SK-N-SH (cell line): ENCODE results near the gene RNASE2. TPM values are rescaled to one million over a fixed set of nuclear protein-coding genes. Genes with fewer than 3 reads are reported as not detected.
"Not testable (repeated sequence)": the region's sequence is repeated elsewhere in the genome, so short reads cannot be mapped to it uniquely, and the experiment has no call there.

Source experiments
- CTCF ChIA-PET: fragments of 300-600, 350-600 bp; formaldehyde crosslinking; extraction: SDS; loops from one replicate; lab custom pipeline; 2021; lab: Yijun Ruan, JAX
- POLR2A ChIA-PET: fragments of 350-600 bp; sonication (Branson Sonifier 250); formaldehyde crosslinking; extraction: SDS; loops from one replicate; lab custom pipeline; 2020; ENCODE audit warnings: antibody characterized with exemption, inconsistent platforms; lab: Yijun Ruan, JAX
- DNase-seq: peaks from one replicate; pipeline ENCODE4 v3.0.0; 2012
- H2AFZ ChIP-seq: fragments of 200-600 bp; sonication (generic); 2 replicates; pipeline ENCODE4 v1.8.1; 2016; ENCODE audit warnings: antibody characterized with exemption, mild to moderate bottlenecking, low read depth
- H3F3A ChIP-seq: fragments of 200-600 bp; sonication (generic); replicated peaks from 2 replicates; pipeline ENCODE3; 2016; ENCODE audit warnings: antibody characterized with exemption, mild to moderate bottlenecking; ENCODE audit not compliant: insufficient read depth
- H3K27ac ChIP-seq, 2 experiments: fragments of 200-500 bp in 1 of 2; fragments of 200-600 bp in 1 of 2; sonication (Bioruptor generic) in 1 of 2; sonication (generic), shearing (Covaris generic) in 1 of 2; 2 replicates each; pipeline versions ENCODE4 v1.5.1 to v1.6.1; 2014 to 2016; ENCODE audit warnings: low read depth in 2 of 2, inconsistent platforms in 1 of 2, low read length in 1 of 2, mild to moderate bottlenecking in 1 of 2, mixed read lengths in 1 of 2
- H3K27me3 ChIP-seq: fragments of 200-600 bp; sonication (generic), shearing (Covaris generic); 2 replicates; pipeline ENCODE4 v1.6.1; 2016; ENCODE audit warnings: mixed run types; ENCODE audit not compliant: insufficient read depth
- H3K36me3 ChIP-seq, 2 experiments: fragments of 200-500 bp in 1 of 2; fragments of 200-600 bp in 1 of 2; sonication (Bioruptor generic) in 1 of 2; sonication (generic) in 1 of 2; replicated peaks in 1 of 2; 2 replicates each; pipeline versions ENCODE3 to v1.5.1; 2014 to 2016; ENCODE audit warnings: low read length in 1 of 2, mild to moderate bottlenecking in 1 of 2; ENCODE audit not compliant: insufficient read depth in 2 of 2, control insufficient read depth in 1 of 2
- H3K4me1 ChIP-seq, 2 experiments: fragments of 200-500 bp in 1 of 2; fragments of 200-600 bp in 1 of 2; sonication (Bioruptor generic) in 1 of 2; sonication (generic), shearing (Covaris generic) in 1 of 2; 2 replicates each; pipeline versions ENCODE4 v1.5.1 to v1.6.1; 2014 to 2016; ENCODE audit warnings: low read depth in 1 of 2, low read length in 1 of 2, mixed run types in 1 of 2; ENCODE audit not compliant: insufficient read depth in 2 of 2, control insufficient read depth in 1 of 2
- H3K4me2 ChIP-seq: fragments of 200-600 bp; sonication (generic), shearing (Covaris generic); 2 replicates; pipeline ENCODE4 v1.6.1; 2017; ENCODE audit warnings: mixed run types
- H3K4me3 ChIP-seq, 2 experiments: fragments of 200-500 bp in 1 of 2; fragments of 200-600 bp in 1 of 2; sonication (Bioruptor generic) in 1 of 2; sonication (generic), shearing (Covaris generic) in 1 of 2; 2 replicates each; pipeline versions ENCODE4 v1.5.1 to v1.8.1; 2014 to 2016; ENCODE audit warnings: low read depth in 2 of 2, inconsistent platforms in 1 of 2, low read length in 1 of 2, mild to moderate bottlenecking in 1 of 2, mixed read lengths in 1 of 2, moderate library complexity in 1 of 2
- H3K79me2 ChIP-seq: fragments of 200-600 bp; sonication (generic); 2 replicates; pipeline ENCODE4 v1.8.1; 2017; ENCODE audit warnings: mild to moderate bottlenecking; ENCODE audit not compliant: insufficient read depth
- H3K9ac ChIP-seq: fragments of 200-600 bp; sonication (generic); 2 replicates; pipeline ENCODE4 v1.6.1; 2017; ENCODE audit warnings: mixed run types
- H3K9me2 ChIP-seq: fragments of 200-600 bp; sonication (generic); 2 replicates; pipeline ENCODE4 v1.6.1; 2017; ENCODE audit warnings: mixed run types
- H3K9me3 ChIP-seq: fragments of 200-600 bp; sonication (generic); 2 replicates; pipeline ENCODE4 v1.6.1; 2017; ENCODE audit warnings: mixed run types, mild to moderate bottlenecking, moderate library complexity
- H4K20me1 ChIP-seq: fragments of 200-600 bp; sonication (generic); 2 replicates; pipeline ENCODE4 v1.6.1; 2017; ENCODE audit warnings: mild to moderate bottlenecking, mixed run types; ENCODE audit not compliant: insufficient read depth
- ELF1 ChIP-seq: IDR thresholded peaks from 2 replicates; pipeline ENCODE4 v1.4.0; 2012
- EP300 ChIP-seq, 2 experiments: IDR thresholded peaks; 2 replicates each; pipeline versions ENCODE4 v1.4.0 to v1.6.1; 2012; ENCODE audit warnings: borderline replicate concordance in 1 of 2, low read depth in 1 of 2, low read length in 1 of 2
- EZH2phosphoT487 ChIP-seq: fragments of 200-600 bp; sonication (generic); IDR thresholded peaks from 2 replicates; pipeline ENCODE4 v1.6.1; 2017; ENCODE audit warnings: low read depth, mixed run types, mild to moderate bottlenecking, antibody characterized with exemption, moderate library complexity, borderline replicate concordance
- FOXJ3 ChIP-seq: sonication (generic); formaldehyde crosslinking; IDR thresholded peaks from 2 replicates; pipeline ENCODE4 v1.5.1; 2020; ENCODE audit warnings: mild to moderate bottlenecking, missing genetic modification reagents
- GABPA ChIP-seq: IDR thresholded peaks from 2 replicates; pipeline ENCODE4 v1.4.0; 2012; ENCODE audit warnings: low read depth, mild to moderate bottlenecking
- GATA2 ChIP-seq: sonication (generic); formaldehyde crosslinking; IDR thresholded peaks from 2 replicates; pipeline ENCODE4 v1.5.0; 2020; ENCODE audit warnings: mild to moderate bottlenecking, missing genetic modification reagents
- IRF3 ChIP-seq: fragments of 150-350 bp; IDR thresholded peaks from 2 replicates; pipeline ENCODE4 v1.6.1; 2016; ENCODE audit warnings: mild to moderate bottlenecking, low read depth, low read length
- JUND ChIP-seq: IDR thresholded peaks from 2 replicates; pipeline ENCODE4 v1.4.0; 2012
- MXI1 ChIP-seq: IDR thresholded peaks from 2 replicates; pipeline ENCODE4 v1.6.1; 2012; ENCODE audit warnings: mild to moderate bottlenecking, low read depth, low read length, improper control_type of control experiment
- RCOR1 ChIP-seq: fragments of 150-350 bp; IDR thresholded peaks from 2 replicates; pipeline ENCODE4 v1.6.1; 2017; ENCODE audit warnings: antibody characterized with exemption, low read length
- REST ChIP-seq: IDR thresholded peaks from 2 replicates; pipeline ENCODE4 v1.6.1; 2012; ENCODE audit warnings: mild to moderate bottlenecking, low read depth, low read length, moderate library complexity
- RFX5 ChIP-seq: IDR thresholded peaks from 2 replicates; pipeline ENCODE4 v1.6.1; 2012; ENCODE audit warnings: mild to moderate bottlenecking, improper control_type of control experiment, low read length
- RXRA ChIP-seq: IDR thresholded peaks from 2 replicates; pipeline ENCODE4 v1.4.0; 2012; ENCODE audit warnings: low read depth, mild to moderate bottlenecking, borderline replicate concordance
- SMC3 ChIP-seq: IDR thresholded peaks from 2 replicates; pipeline ENCODE4 v1.6.1; 2012; ENCODE audit warnings: low read depth, low read length, improper control_type of control experiment
- TAF1 ChIP-seq: IDR thresholded peaks from 2 replicates; pipeline ENCODE4 v1.6.1; 2012; ENCODE audit warnings: low read depth, mild to moderate bottlenecking, low read length, moderate library complexity, borderline replicate concordance
- TEAD4 ChIP-seq: IDR thresholded peaks from 2 replicates; pipeline ENCODE4 v1.4.0; 2012; ENCODE audit warnings: mild to moderate bottlenecking, borderline replicate concordance; ENCODE audit not compliant: insufficient read depth
- USF1 ChIP-seq: IDR thresholded peaks from 2 replicates; pipeline ENCODE4 v1.4.0; 2012; ENCODE audit warnings: low read depth, borderline replicate concordance
- USF2 ChIP-seq: fragments of 150-350 bp; IDR thresholded peaks from 2 replicates; pipeline ENCODE4 v1.6.1; 2017; ENCODE audit warnings: antibody characterized with exemption, low read length, low read depth, borderline replicate concordance
- WGBS: methylation state at CpG from one replicate; pipeline ENCODE4 v1.1.6; 2017; ENCODE audit warnings: low lambda C conversion rate; 5-methylcytosine and 5-hydroxymethylcytosine counted together
- polyA plus RNA-seq, 3 experiments: library from polyadenylated mRNA; depleted of rRNA; stranded (reverse); fragments of >200 nt; gene quantifications; 2 replicates each; pipeline ENCODE4 v1.2.3, GENCODE V29; 2012

RNASE2 gene
- polyA plus RNA-seq (2012; rRNA removed) = not detected in 2 replicates
- polyA plus RNA-seq (2012; cell fraction: cytosol; rRNA removed) = not detected in 2 replicates
- not detected in 2 replicates for polyA plus RNA-seq (2012; cell fraction: nucleus; rRNA removed)

GRCh38 chr14:20954736-20955537, at the start of gene RNASE2:
Gene RNASE2 (plus strand): TSS chr14:20955487. CDS start chr14:20955772, 285 bp downstream.
- CTCF ChIA-PET = interaction anchor here (3.1 kb wide), 1 partner anchor 16 kb away, joined by 27 read pairs; no protein-coding TSS in a partner anchor
- WGBS = 8% methylated on average over 4 of the region's 4 CpGs
- H3K27ac ChIP-seq, DNase-seq, H3K9ac ChIP-seq, H3K9me3 ChIP-seq, H4K20me1 ChIP-seq, H2AFZ ChIP-seq, H3K4me2 ChIP-seq, H3K9me2 ChIP-seq, H3K36me3 ChIP-seq, H3K79me2 ChIP-seq, H3F3A ChIP-seq, POLR2A ChIA-PET, H3K4me1 ChIP-seq, H3K4me3 ChIP-seq: not testable (repeated sequence)
- H3K27me3 ChIP-seq = peaks cover 37% of the 10 kb centered on the region; the same call in 1 of the 2 replicates

- H3K4me1 ChIP-seq = no peaks in the 10 kb centered on the region
- no peak overlapping the region for H3K4me2 ChIP-seq
- DNase-seq = no peak
- CTCF ChIA-PET = interaction anchor here (1.2 kb wide), 1 partner anchor 65 kb away, joined by 3 read pairs; no protein-coding TSS in a partner anchor
- no peaks in the 10 kb centered on the region for H3K79me2 ChIP-seq
- H3K27ac ChIP-seq = no peak overlapping the region
- no peak overlapping the region for H3K4me3 ChIP-seq
- 6% methylated on average over 2 of the region's 2 CpGs for WGBS
- no peaks in the 10 kb centered on the region for H3K9me3 ChIP-seq
- H2AFZ ChIP-seq = no peak overlapping the region
- H3K27me3 ChIP-seq = no peaks in the 10 kb centered on the region
- no peaks in the 10 kb centered on the region for H3K36me3 ChIP-seq
- POLR2A ChIA-PET = no interaction called here
- no peaks in the 10 kb centered on the region for H3F3A ChIP-seq
- H3K9me2 ChIP-seq = no peaks in the 10 kb centered on the region
- no peak overlapping the region for H3K9ac ChIP-seq
- no peaks in the 10 kb centered on the region for H4K20me1 ChIP-seq
- no peak for TF ChIP-seq JUND
- TF ChIP-seq RXRA = no peak
- TF ChIP-seq USF2 = no peak
- TF ChIP-seq REST = no peak
- TF ChIP-seq USF1 = no peak
- TF ChIP-seq RFX5 = no peak
- no peak for TF ChIP-seq TEAD4
- TF ChIP-seq ELF1 = no peak
- no peak for TF ChIP-seq GABPA
- no peak for TF ChIP-seq TAF1
- no peak for TF ChIP-seq SMC3
- TF ChIP-seq EP300 (IDR thresholded peaks at IDR 0.05; ENCODE audit: borderline replicate concordance in 1 of 2, low read depth in 1 of 2, low read length in 1 of 2) = no peak
- no peak for TF ChIP-seq EZH2phosphoT487
- no peak for TF ChIP-seq RCOR1
- TF ChIP-seq IRF3 = no peak
- TF ChIP-seq FOXJ3 (CRISPR knock-in tag) = no peak
- TF ChIP-seq GATA2 = no peak
- TF ChIP-seq MXI1 = no peak
These were observed 49.6 kb upstream of the RNASE2 start for GRCh38 chr14:20905676-20906075.
